HG02852 (cell line): ENCODE measurements around the gene C2orf92.

Source experiments
- ATAC-seq: cut with Tn5 transposase; IDR thresholded peaks from one replicate; pipeline ENCODE4 v1.9.1; 2021; ENCODE audit warnings: mild to moderate bottlenecking, moderate library complexity; ENCODE audit not compliant: unreplicated experiment

The C2orf92 gene

DNA sequence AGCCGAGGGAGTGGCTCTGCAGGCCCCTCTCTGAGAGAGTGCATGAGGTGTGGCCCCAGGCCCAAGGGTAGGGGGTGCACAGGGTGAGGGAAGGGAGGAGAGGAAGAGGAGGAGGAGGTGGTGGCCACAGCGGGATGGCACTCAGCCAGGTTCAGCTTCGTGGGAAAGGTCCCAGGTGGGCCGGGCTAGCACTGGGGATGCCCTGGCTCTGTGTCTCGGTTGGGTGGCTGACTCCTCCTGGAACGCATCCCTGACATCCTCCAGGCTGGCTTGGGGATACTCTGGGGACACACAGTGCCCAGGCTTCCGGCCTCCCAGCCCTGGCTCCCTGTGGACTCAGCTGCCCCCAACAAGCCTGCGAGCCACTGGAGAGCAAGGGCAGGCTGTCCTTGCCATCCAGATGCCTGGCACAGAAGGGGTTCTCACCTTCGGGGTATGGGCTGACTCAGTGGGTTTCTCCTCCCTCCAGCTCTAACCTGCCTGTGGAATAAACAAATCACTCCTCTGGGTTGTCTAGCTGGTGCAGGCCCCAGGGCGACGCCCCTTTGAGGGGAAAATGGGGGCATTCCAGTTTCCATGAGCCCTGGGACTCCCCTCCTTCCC, 43.3 kb downstream of the C2orf92 start:
- ATAC-seq, result no peak

DNA sequence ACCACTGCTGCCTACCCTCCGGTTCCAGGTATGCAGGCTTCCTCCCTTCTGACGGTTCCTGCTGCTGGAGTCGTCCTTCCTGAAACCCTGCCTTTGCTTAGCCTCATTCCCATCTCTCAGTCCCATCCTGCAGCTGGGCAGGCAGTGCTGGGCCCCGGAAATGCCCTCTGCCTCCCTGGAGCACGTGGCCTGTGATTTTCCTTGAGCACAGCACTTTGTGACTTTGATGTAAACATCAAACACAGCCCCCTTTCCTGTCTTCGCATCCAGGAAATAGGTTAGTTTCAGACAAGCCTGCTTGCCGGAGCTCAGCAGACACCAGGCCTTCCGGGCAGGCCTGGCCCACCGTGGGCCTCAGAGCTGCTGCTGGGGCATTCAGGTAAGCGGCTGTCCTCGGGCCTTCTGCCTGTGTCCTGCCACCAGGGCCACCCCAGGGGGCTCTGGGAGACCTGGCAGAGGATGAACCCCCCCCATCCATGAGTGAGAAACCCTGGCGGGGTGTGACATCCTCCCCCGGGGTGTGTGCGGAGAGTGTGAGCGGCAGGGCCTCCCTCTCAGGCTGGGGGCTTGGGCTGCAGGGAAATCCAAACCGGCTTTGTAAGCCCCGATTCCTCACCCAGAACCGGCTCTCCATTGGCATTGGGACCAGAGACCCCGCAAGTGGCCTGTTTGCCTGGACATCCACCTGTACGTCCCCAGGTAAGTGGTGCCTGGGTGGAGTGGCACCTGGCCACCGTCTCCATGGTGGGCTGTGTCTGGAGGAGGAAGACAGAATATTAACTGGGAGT, 44.0 kb downstream of the C2orf92 start, which contains the start of gene ZAP70:
ZAP70 (plus strand) TSS at position 281 of the 788 bp plus-strand sequence. CDS start 10,461 bp downstream, outside the sequence.
- no peak for ATAC-seq

- ATAC-seq, result no peak
Measured at GRCh38 chr2:97714084-97714949, 44.8 kb downstream of the C2orf92 start.

DNA sequence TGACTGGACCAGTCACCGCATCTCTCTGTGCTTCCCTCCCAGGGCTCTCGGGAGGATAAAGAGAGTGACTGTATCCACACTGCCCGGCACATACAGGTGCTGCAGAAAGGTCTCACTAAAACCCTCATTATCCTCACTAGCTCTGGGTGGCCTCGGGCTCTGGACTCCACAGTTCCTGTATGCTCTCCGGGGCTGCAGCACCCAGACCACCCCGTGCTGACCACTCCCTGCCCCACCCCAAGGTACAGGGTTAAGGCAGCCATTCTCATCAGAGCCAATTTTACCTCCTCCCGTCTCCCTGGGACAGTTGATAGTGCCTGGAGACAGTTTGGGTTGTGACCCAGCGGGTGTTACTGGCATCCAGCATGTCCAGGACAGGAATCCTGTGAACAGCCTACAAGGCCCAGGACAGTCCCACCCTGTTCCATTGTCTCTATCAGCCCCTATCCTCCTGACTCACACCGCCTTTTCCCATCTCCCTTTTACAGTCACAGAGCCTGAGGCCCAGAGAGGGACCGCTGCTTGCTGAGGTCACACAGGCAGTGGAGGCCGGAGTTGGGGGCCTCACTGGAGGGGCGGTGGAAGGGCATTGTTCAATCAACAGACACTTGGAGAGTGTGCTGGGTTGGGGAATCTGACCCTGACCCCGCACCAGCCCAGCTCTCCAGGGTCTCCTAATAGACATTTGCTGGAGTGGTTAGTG, 45.6 kb downstream of the C2orf92 start:
- no peak for ATAC-seq

DNA sequence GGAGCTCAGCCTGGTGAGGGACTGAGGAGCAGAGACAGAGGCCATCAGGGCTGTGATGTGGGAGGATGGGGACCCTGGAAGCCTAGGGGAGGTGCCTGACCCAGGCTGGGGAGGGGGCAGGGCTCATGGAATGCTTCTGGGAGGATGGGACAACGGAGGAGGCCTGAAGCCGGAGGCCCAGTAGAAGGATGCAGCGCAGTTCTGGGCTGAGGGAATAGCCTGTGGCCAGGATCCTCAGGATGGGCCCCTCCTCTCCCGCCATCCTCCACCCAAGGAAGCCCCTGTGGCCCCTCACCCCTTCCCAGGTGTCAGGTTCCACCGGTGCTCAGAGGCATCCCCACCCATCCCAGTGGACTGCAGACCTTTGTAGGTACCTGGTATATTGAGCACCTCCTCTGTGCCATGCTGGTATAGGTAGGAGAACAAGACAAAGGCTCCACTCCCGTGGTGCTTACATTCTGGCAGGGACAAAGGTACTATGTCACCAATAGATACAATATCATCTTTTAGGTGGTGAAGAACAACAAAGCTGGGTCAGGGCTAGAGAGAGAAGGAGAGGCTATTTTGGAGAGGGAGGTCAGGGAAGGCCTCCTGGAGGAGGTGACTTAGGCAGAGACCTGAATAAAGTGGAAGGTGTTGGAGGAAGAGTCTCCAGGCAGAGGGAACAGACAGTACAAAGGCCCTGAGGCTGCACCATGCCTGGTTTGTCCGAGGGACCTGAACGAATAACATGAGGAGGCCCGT, 46.6 kb downstream of the C2orf92 start:
- ATAC-seq, result no peak

DNA sequence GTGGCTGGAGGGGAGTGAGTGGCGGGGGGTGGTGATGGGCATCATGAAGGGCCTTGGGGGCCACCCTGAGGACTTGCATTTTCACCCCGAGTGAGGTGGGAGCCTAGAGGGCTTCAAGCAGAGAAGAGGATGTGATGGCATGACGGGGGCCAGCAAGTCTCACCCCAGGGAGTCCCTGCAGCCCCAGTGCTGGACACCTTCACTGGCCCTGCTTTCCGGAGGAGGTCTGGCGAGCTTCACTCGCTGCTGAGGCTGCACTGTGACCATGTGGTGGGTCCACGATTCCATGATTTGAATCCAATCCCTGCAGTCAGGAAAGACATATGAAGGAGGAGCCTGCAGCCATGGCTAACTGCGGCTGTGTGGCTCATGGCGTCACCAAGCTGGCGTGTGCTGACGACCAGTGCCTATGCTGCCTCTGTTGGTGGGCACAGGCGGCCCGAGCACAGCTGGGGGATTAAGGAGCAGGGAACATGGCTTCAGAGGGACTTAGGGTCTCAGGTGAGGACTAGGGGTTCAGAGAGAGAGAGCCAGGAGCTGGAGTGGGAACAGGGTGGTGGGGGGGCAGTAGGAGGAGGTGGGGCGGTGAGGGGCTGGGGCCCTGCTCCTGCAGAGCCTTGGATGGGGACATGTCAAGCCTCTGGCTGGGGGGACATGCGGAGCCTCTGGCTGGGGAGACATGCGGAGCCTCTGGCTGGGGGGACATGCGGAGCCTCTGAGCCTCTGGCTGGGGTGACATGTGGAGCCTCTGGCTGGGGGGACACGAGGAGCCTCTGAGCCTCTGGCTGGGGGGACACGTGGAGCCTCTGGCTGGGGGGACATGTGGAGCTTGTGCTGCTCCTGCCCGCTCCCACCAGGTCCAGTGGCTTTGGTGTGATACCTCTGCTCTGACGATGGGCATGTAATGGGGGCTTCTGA, 47.4 kb downstream of the C2orf92 start:
- ATAC-seq, result no peak

- no peak for ATAC-seq
Measured at GRCh38 chr2:97717613-97717995, 48.1 kb downstream of the C2orf92 start.

DNA sequence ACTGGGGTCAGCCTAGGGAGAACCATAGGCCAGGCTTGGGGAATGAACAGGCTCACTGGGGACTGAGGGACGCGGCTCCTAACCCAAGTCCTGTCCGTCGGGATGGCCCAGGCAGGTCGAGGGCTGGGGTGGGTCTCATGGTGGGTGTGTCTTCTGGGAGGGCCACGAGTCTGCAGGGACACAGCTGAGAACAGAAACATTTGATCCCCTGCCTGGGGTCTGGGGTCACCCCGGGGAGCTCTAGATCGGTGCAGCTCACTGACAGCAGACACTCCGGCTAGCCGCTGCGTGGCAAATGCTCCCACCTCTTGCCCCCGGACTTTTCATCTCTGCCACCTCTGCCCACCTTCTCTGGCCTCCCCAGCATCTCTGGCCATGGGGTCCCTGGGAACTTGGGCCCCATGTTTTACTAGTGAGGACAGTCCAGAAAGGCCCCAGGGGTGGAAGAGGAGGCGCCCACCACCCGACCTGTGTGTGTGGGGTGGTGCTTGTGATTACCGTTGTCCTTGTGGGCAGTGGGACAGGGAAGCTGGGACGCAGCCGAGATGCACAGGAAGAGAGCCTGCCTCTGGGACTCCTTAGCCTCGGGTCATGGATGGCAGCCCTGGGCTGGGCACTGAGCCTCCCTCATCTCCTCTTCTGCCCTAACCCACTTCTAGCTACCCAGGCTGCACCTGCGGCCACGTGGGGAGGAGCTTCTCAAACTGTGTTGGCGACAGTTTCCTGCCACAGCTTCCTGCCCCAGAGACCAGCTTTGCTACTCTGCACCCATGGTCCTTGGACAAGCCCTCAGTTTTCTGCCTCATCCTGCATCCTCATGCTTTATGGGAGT, 48.8 kb downstream of the C2orf92 start:
- ATAC-seq, result peak; percentile 55

- ATAC-seq, result no peak
Measured at GRCh38 chr2:97718942-97719341, 49.4 kb downstream of the C2orf92 start.

DNA sequence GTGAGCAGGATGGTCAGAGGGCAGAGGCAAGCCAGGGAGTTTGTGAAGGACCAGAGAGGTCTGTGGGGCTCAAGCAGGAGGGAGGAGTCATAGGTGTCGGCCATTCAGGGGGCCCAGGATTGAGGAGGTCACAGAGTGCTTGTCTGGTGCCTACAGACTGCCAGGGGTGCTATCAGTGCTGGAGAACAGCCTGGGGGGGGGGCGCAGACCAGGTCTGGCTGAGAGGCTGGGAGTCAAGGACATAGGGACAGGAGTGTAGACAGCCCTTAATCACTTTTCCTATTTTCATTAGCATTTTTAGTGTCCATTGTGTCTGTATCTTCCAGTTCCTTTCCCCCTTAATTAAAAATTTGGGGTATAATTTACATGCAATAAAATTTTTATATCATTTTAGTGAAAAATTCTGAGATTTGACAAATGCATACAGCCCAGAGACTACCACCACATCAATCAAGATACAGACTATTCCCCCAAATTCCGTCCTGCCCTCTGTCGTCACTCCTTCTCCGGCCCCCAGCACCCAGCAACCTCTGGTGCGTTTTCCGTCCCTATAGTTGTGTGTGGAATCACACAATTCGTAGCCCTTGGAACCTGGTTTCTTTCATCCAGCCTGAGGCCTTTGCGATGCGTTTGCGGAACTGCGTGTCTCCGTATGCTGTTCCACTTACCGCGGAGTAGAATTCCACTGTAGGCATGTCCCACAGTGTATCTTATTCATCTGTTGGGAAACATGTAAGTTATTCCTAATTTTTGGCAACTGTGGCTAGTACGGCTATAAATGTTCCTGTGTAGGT, 50.0 kb downstream of the C2orf92 start:
- ATAC-seq, result no peak

- ATAC-seq, result no peak
Measured at GRCh38 chr2:97720746-97721145, 51.2 kb downstream of the C2orf92 start.

GRCh38 chr2:97722227-97722626, 52.7 kb downstream of the C2orf92 start:
- ATAC-seq, result no peak

DNA sequence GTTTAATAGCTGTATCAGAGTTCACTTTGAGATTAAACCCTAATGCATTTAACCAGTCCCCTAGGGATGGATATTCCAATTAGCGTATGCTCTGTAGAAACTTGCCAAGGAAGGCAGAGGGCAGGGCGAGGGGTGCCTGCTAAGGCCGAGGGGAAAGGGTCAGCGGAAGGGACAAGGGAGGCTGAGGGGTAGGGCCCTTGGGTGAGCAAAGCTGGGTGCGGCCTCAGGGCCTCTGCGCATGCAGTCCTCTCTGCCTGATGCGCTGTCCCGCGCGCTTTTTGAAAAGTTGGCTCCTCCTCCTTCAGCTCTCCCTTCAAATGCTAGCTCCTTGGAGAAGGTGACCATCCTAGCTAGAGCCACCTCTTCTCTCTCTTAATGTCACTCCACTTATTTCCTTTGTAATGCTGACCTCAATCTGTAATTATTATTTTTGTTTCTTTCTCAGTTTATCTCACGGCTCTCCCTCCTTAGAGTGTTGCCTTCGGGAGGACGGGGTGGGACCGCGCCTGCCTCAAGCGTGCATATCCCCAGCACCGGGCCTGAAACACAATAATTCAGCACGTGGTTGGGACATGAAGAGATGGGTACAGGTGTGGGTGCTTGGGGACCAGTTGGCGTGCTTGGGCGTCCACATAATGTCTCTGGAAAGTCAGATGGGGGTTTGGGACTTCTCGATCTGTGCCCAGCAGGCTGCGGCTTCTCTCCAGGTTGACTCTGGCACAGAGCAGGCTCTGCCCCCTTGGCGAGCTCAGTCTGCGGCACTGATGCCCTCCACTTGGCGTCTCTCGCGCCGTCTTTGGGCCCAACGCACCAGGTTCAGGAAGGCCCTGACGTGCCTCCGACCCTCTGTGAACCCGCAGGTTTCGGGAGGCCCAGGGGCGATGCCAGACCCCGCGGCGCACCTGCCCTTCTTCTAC, 53.9 kb downstream of the C2orf92 start:
- no peak for ATAC-seq

DNA sequence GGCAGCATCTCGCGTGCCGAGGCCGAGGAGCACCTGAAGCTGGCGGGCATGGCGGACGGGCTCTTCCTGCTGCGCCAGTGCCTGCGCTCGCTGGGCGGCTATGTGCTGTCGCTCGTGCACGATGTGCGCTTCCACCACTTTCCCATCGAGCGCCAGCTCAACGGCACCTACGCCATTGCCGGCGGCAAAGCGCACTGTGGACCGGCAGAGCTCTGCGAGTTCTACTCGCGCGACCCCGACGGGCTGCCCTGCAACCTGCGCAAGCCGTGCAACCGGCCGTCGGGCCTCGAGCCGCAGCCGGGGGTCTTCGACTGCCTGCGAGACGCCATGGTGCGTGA, 54.5 kb downstream of the C2orf92 start:
- ATAC-seq, result no peak

GRCh38 chr2:97724501-97724900, 55.0 kb downstream of the C2orf92 start:
- ATAC-seq, result no peak

GRCh38 chr2:97724946-97725688, 55.6 kb downstream of the C2orf92 start:
- ATAC-seq, result no peak
